SK-N-SH (cell line): Measurements from ENCODE around the gene ZDHHC24. TPM values are rescaled to one million over a fixed set of nuclear protein-coding genes. Genes with fewer than 3 reads are reported as not detected.
A peak's percentile ranks its signal among the peaks of the same experiment; 100 is the strongest.

Experiments
- CTCF ChIA-PET: fragments of 300-600, 350-600 bp; formaldehyde crosslinking; extraction: SDS; loops from one replicate; lab custom pipeline; 2021; lab: Yijun Ruan, JAX
- POLR2A ChIA-PET: fragments of 350-600 bp; sonication (Branson Sonifier 250); formaldehyde crosslinking; extraction: SDS; loops from one replicate; lab custom pipeline; 2020; ENCODE audit warnings: antibody characterized with exemption, inconsistent platforms; lab: Yijun Ruan, JAX
- DNase-seq: peaks from one replicate; pipeline ENCODE4 v3.0.0; 2012
- H2AFZ ChIP-seq: fragments of 200-600 bp; sonication (generic); 2 replicates; pipeline ENCODE4 v1.8.1; 2016; ENCODE audit warnings: antibody characterized with exemption, mild to moderate bottlenecking, low read depth
- H3F3A ChIP-seq: fragments of 200-600 bp; sonication (generic); replicated peaks from 2 replicates; pipeline ENCODE3; 2016; ENCODE audit warnings: antibody characterized with exemption, mild to moderate bottlenecking; ENCODE audit not compliant: insufficient read depth
- H3K27ac ChIP-seq, 2 experiments: fragments of 200-500 bp in 1 of 2; fragments of 200-600 bp in 1 of 2; sonication (Bioruptor generic) in 1 of 2; sonication (generic), shearing (Covaris generic) in 1 of 2; 2 replicates each; pipeline versions ENCODE4 v1.5.1 to v1.6.1; 2014 to 2016; ENCODE audit warnings: low read depth in 2 of 2, inconsistent platforms in 1 of 2, low read length in 1 of 2, mild to moderate bottlenecking in 1 of 2, mixed read lengths in 1 of 2
- H3K27me3 ChIP-seq: fragments of 200-600 bp; sonication (generic), shearing (Covaris generic); 2 replicates; pipeline ENCODE4 v1.6.1; 2016; ENCODE audit warnings: mixed run types; ENCODE audit not compliant: insufficient read depth
- H3K36me3 ChIP-seq, 2 experiments: fragments of 200-500 bp in 1 of 2; fragments of 200-600 bp in 1 of 2; sonication (Bioruptor generic) in 1 of 2; sonication (generic) in 1 of 2; replicated peaks in 1 of 2; 2 replicates each; pipeline versions ENCODE3 to v1.5.1; 2014 to 2016; ENCODE audit warnings: low read length in 1 of 2, mild to moderate bottlenecking in 1 of 2; ENCODE audit not compliant: insufficient read depth in 2 of 2, control insufficient read depth in 1 of 2
- H3K4me1 ChIP-seq, 2 experiments: fragments of 200-500 bp in 1 of 2; fragments of 200-600 bp in 1 of 2; sonication (Bioruptor generic) in 1 of 2; sonication (generic), shearing (Covaris generic) in 1 of 2; 2 replicates each; pipeline versions ENCODE4 v1.5.1 to v1.6.1; 2014 to 2016; ENCODE audit warnings: low read depth in 1 of 2, low read length in 1 of 2, mixed run types in 1 of 2; ENCODE audit not compliant: insufficient read depth in 2 of 2, control insufficient read depth in 1 of 2
- H3K4me2 ChIP-seq: fragments of 200-600 bp; sonication (generic), shearing (Covaris generic); 2 replicates; pipeline ENCODE4 v1.6.1; 2017; ENCODE audit warnings: mixed run types
- H3K4me3 ChIP-seq, 2 experiments: fragments of 200-500 bp in 1 of 2; fragments of 200-600 bp in 1 of 2; sonication (Bioruptor generic) in 1 of 2; sonication (generic), shearing (Covaris generic) in 1 of 2; 2 replicates each; pipeline versions ENCODE4 v1.5.1 to v1.8.1; 2014 to 2016; ENCODE audit warnings: low read depth in 2 of 2, inconsistent platforms in 1 of 2, low read length in 1 of 2, mild to moderate bottlenecking in 1 of 2, mixed read lengths in 1 of 2, moderate library complexity in 1 of 2
- H3K79me2 ChIP-seq: fragments of 200-600 bp; sonication (generic); 2 replicates; pipeline ENCODE4 v1.8.1; 2017; ENCODE audit warnings: mild to moderate bottlenecking; ENCODE audit not compliant: insufficient read depth
- H3K9ac ChIP-seq: fragments of 200-600 bp; sonication (generic); 2 replicates; pipeline ENCODE4 v1.6.1; 2017; ENCODE audit warnings: mixed run types
- H3K9me2 ChIP-seq: fragments of 200-600 bp; sonication (generic); 2 replicates; pipeline ENCODE4 v1.6.1; 2017; ENCODE audit warnings: mixed run types
- H3K9me3 ChIP-seq: fragments of 200-600 bp; sonication (generic); 2 replicates; pipeline ENCODE4 v1.6.1; 2017; ENCODE audit warnings: mixed run types, mild to moderate bottlenecking, moderate library complexity
- H4K20me1 ChIP-seq: fragments of 200-600 bp; sonication (generic); 2 replicates; pipeline ENCODE4 v1.6.1; 2017; ENCODE audit warnings: mild to moderate bottlenecking, mixed run types; ENCODE audit not compliant: insufficient read depth
- CHD2 ChIP-seq: fragments of 150-350 bp; IDR thresholded peaks from 2 replicates; pipeline ENCODE4 v1.6.1; 2018; ENCODE audit warnings: low read length; ENCODE audit not compliant: partially characterized antibody
- CTCF ChIP-seq: fragments of 200-600 bp; sonication (generic); IDR thresholded peaks from 2 replicates; pipeline ENCODE4 v1.6.1; 2017; ENCODE audit warnings: antibody characterized with exemption, mild to moderate bottlenecking, moderate library complexity
- ELF1 ChIP-seq: IDR thresholded peaks from 2 replicates; pipeline ENCODE4 v1.4.0; 2012
- EP300 ChIP-seq, 2 experiments: IDR thresholded peaks; 2 replicates each; pipeline versions ENCODE4 v1.4.0 to v1.6.1; 2012; ENCODE audit warnings: borderline replicate concordance in 1 of 2, low read depth in 1 of 2, low read length in 1 of 2
- FOSL2 ChIP-seq: IDR thresholded peaks from 2 replicates; pipeline ENCODE4 v1.4.0; 2012; ENCODE audit warnings: low read depth, mild to moderate bottlenecking, moderate library complexity, borderline replicate concordance
- FOXJ3 ChIP-seq: sonication (generic); formaldehyde crosslinking; IDR thresholded peaks from 2 replicates; pipeline ENCODE4 v1.5.1; 2020; ENCODE audit warnings: mild to moderate bottlenecking, missing genetic modification reagents
- GATA2 ChIP-seq: sonication (generic); formaldehyde crosslinking; IDR thresholded peaks from 2 replicates; pipeline ENCODE4 v1.5.0; 2020; ENCODE audit warnings: mild to moderate bottlenecking, missing genetic modification reagents
- IRF3 ChIP-seq: fragments of 150-350 bp; IDR thresholded peaks from 2 replicates; pipeline ENCODE4 v1.6.1; 2016; ENCODE audit warnings: mild to moderate bottlenecking, low read depth, low read length
- JUND ChIP-seq: IDR thresholded peaks from 2 replicates; pipeline ENCODE4 v1.4.0; 2012
- MAX ChIP-seq: IDR thresholded peaks from 2 replicates; pipeline ENCODE4 v1.4.0; 2012; ENCODE audit warnings: low read depth
- NFIC ChIP-seq: IDR thresholded peaks from 2 replicates; pipeline ENCODE4 v1.4.0; 2012; ENCODE audit warnings: borderline replicate concordance
- PBX3 ChIP-seq: IDR thresholded peaks from 2 replicates; pipeline ENCODE4; 2012
- RXRA ChIP-seq: IDR thresholded peaks from 2 replicates; pipeline ENCODE4 v1.4.0; 2012; ENCODE audit warnings: low read depth, mild to moderate bottlenecking, borderline replicate concordance
- TAF1 ChIP-seq: IDR thresholded peaks from 2 replicates; pipeline ENCODE4 v1.6.1; 2012; ENCODE audit warnings: low read depth, mild to moderate bottlenecking, low read length, moderate library complexity, borderline replicate concordance
- TEAD4 ChIP-seq: IDR thresholded peaks from 2 replicates; pipeline ENCODE4 v1.4.0; 2012; ENCODE audit warnings: mild to moderate bottlenecking, borderline replicate concordance; ENCODE audit not compliant: insufficient read depth
- USF2 ChIP-seq: fragments of 150-350 bp; IDR thresholded peaks from 2 replicates; pipeline ENCODE4 v1.6.1; 2017; ENCODE audit warnings: antibody characterized with exemption, low read length, low read depth, borderline replicate concordance
- WGBS: methylation state at CpG from one replicate; pipeline ENCODE4 v1.1.6; 2017; ENCODE audit warnings: low lambda C conversion rate; 5-methylcytosine and 5-hydroxymethylcytosine counted together
- polyA plus RNA-seq, 3 experiments: library from polyadenylated mRNA; depleted of rRNA; stranded (reverse); fragments of >200 nt; gene quantifications; 2 replicates each; pipeline ENCODE4 v1.2.3, GENCODE V29; 2012

Gene ZDHHC24
- polyA plus RNA-seq, 1 of the 3 experiments (the other 2 are of a cell fraction): 13.1 TPM

GRCh38 chr11:66545701-66546367 lies at the start of gene ZDHHC24 (continued):
- TF ChIP-seq PBX3: peak; percentile 99
- TF ChIP-seq FOSL2: no peak
- no peak for TF ChIP-seq MAX
- TF ChIP-seq ELF1: peak; percentile 96
- peak; percentile 43 for TF ChIP-seq IRF3
- no peak for TF ChIP-seq GATA2 (CRISPR knock-in tag)
- TF ChIP-seq CHD2: peak; percentile 78
- TF ChIP-seq NFIC: no peak
- TF ChIP-seq USF2: no peak
- no peak for TF ChIP-seq TEAD4
- no peak for TF ChIP-seq JUND

- DNase-seq: no peak
These were observed 49.5 kb upstream of the ZDHHC24 start for GRCh38 chr11:66595245-66595904.

More at GRCh38 chr11:66595245-66595904, 49.5 kb upstream of the ZDHHC24 start:
- 73% methylated on average over 5 of the region's 5 CpGs for WGBS
- no peaks in the 10 kb centered on the region for H3K27me3 ChIP-seq
- H2AFZ ChIP-seq: no peak overlapping the region
- H3K9me3 ChIP-seq: no peaks in the 10 kb centered on the region
- no peaks in the 10 kb centered on the region for H3F3A ChIP-seq
- no peak for TF ChIP-seq FOXJ3 (CRISPR knock-in tag)
- no peak for TF ChIP-seq CTCF
- TF ChIP-seq TAF1: no peak
- no peak for TF ChIP-seq RXRA
- TF ChIP-seq EP300 (IDR thresholded peaks at IDR 0.05; ENCODE audit: borderline replicate concordance in 1 of 2, low read depth in 1 of 2, low read length in 1 of 2): no peak
- peaks cover 18% of the 10 kb centered on the region for H3K79me2 ChIP-seq
- H3K9ac ChIP-seq: no peak overlapping the region
- CTCF ChIA-PET: interaction anchor here (0.9 to 1.4 kb wide), 2 partner anchors 9 to 83 kb away, joined by 3 to 5 read pairs; no protein-coding TSS in a partner anchor
- no peaks in the 10 kb centered on the region for H3K9me2 ChIP-seq
- no peak overlapping the region for H3K4me3 ChIP-seq
- H3K36me3 ChIP-seq: peaks cover 5 to 7% of the 10 kb centered on the region in 2 experiments
- H4K20me1 ChIP-seq: no peaks in the 10 kb centered on the region
- no peak overlapping the region for H3K4me2 ChIP-seq
- POLR2A ChIA-PET: interaction anchor here (1.3 kb wide), 1 partner anchor 43 kb away, joined by 3 read pairs; the partner anchor contains the start of gene RBM4
- H3K27ac ChIP-seq: no peak overlapping the region
- peaks cover 5 to 17% of the 10 kb centered on the region in 2 experiments; a peak in 1 of 4 replicates for H3K4me1 ChIP-seq
